VCaP (cell line): ENCODE data around the gene ATP1A3.

Experiments used
- H3K27ac ChIP-seq: fragments of 450-650 bp; 2 replicates; pipeline ENCODE4 v1.5.1; 2017
- CTCF ChIP-seq: fragments of 450-650 bp; conservative IDR thresholded peaks from 2 replicates; pipeline ENCODE4 v1.5.1; 2017; ENCODE audit warnings: mild to moderate bottlenecking, moderate library complexity

ATP1A3 gene

GRCh38 chr19:41918653-41919244, 75.3 kb downstream of the ATP1A3 start:
- no peak overlapping the region for H3K27ac ChIP-seq
- TF ChIP-seq CTCF: no peak

DNA sequence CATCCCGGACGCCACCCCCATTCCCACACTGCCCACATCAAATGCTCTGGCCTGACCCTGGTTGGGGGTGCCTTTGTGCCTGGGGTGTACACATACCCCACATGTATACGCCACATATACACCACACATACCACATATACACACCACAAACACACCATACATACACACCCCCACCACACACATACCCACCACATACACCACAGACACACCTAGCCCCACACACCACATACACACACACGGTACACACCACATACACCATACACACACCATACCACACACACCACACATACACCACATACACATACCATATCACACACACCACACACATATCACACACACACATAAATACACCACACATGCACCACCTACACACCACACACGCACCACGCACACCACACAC, 75.9 kb downstream of the ATP1A3 start:
- H3K27ac ChIP-seq: no peak overlapping the region
- no peak for TF ChIP-seq CTCF

DNA sequence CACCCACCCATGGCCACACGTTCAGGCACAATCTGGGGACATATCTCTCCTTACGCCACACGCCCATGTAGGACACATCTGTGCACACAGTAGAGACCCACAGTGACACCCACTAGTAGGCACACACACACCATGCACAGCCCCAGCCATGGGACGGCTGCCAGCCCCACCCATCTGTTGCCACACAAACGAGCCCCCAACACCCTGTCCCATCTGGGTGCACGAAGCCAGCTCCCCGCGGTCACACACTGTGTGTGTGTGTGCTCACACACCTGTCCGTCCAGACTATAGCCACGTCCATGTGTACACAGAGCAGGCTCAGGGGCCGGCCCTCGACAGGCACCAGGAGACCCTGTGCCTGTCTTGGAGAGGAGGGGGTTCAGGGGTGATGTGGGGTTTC, 76.4 kb downstream of the ATP1A3 start:
- no peak for TF ChIP-seq CTCF
- no peak overlapping the region for H3K27ac ChIP-seq
